Calu3 (cell line): ENCODE data around the gene SYDE2. TPM values are rescaled to one million over a fixed set of nuclear protein-coding genes. Genes with fewer than 3 reads are reported as not detected.

ENCODE experiments used
- BruUV-seq: library from RNA; stranded (reverse); fragments of 400-500 nt; replicated peaks from 2 replicates; lab custom pipeline; 2021; lab: Mats Ljungman, UMichigan
- CTCF ChIA-PET: fragments of 300-600 bp; sonication (Branson Sonifier 250); formaldehyde crosslinking; loops from one replicate; lab custom pipeline; 2022; ENCODE audit warnings: antibody characterized with exemption; lab: Charles Lee
- DNase-seq: peaks from one replicate; pipeline ENCODE4 v3.0.0; 2022
- H3K27ac Mint-ChIP-seq: one replicate; pipeline ENCODE4 v1.8.0; 2022; ENCODE audit warnings: mixed read lengths; ENCODE audit not compliant: unreplicated experiment
- H3K27me3 Mint-ChIP-seq: one replicate; pipeline ENCODE4 v1.8.0; 2022; ENCODE audit warnings: mixed read lengths; ENCODE audit not compliant: unreplicated experiment
- H3K36me3 Mint-ChIP-seq: one replicate; pipeline ENCODE4 v1.8.0; 2022; ENCODE audit warnings: mild to moderate bottlenecking, moderate library complexity, mixed read lengths; ENCODE audit not compliant: insufficient read depth, unreplicated experiment
- H3K4me1 Mint-ChIP-seq: one replicate; pipeline ENCODE4 v1.8.0; 2022; ENCODE audit warnings: mild to moderate bottlenecking, low read depth, mixed read lengths; ENCODE audit not compliant: unreplicated experiment
- H3K4me3 Mint-ChIP-seq: one replicate; pipeline ENCODE4 v1.8.0; 2022; ENCODE audit warnings: mild to moderate bottlenecking, low read depth, moderate library complexity, mixed read lengths; ENCODE audit not compliant: unreplicated experiment
- H3K9me3 Mint-ChIP-seq: one replicate; pipeline ENCODE4 v1.8.0; 2022; ENCODE audit warnings: low read depth, mixed read lengths; ENCODE audit not compliant: unreplicated experiment
- intact Hi-C: fragments of 100-400 bp; cut with micrococcal nuclease; formaldehyde crosslinking; loops from one replicate; pipeline ENCODE4 v1.10.0; 2022; ENCODE audit not compliant: unreplicated experiment
- total RNA-seq: library from RNA; stranded (reverse); gene quantifications from 2 replicates; pipeline ENCODE4 v1.2.3, GENCODE V29; 2022
- TF ChIP-seq, protein P1 (sequence below): fragments of 200-600 bp; IDR thresholded peaks from one replicate; pipeline ENCODE4 v1.8.0; 2022; ENCODE audit warnings: antibody characterized with exemption; ENCODE audit not compliant: unreplicated experiment

Gene SYDE2
- total RNA-seq, 1 experiment from 2014 or later: 10.4 TPM

- intact Hi-C loops: no loop called here
- Mint-ChIP-seq H3K27me3 (no peaks in the 10 kb centered on the region), H3K36me3 (no peaks in the 10 kb centered on the region), H3K4me1 (no peaks in the 10 kb centered on the region), H3K9me3 (no peaks in the 10 kb centered on the region), H3K27ac (no peak overlapping the region), H3K4me3 (no peak overlapping the region)
- no TSS peak for BruUV-seq
- CTCF ChIA-PET: interaction anchor here (0.6 kb wide), 1 partner anchor 15 kb away, joined by 3 read pairs; no protein-coding TSS in a partner anchor
- TF ChIP-seq, protein P1, sequence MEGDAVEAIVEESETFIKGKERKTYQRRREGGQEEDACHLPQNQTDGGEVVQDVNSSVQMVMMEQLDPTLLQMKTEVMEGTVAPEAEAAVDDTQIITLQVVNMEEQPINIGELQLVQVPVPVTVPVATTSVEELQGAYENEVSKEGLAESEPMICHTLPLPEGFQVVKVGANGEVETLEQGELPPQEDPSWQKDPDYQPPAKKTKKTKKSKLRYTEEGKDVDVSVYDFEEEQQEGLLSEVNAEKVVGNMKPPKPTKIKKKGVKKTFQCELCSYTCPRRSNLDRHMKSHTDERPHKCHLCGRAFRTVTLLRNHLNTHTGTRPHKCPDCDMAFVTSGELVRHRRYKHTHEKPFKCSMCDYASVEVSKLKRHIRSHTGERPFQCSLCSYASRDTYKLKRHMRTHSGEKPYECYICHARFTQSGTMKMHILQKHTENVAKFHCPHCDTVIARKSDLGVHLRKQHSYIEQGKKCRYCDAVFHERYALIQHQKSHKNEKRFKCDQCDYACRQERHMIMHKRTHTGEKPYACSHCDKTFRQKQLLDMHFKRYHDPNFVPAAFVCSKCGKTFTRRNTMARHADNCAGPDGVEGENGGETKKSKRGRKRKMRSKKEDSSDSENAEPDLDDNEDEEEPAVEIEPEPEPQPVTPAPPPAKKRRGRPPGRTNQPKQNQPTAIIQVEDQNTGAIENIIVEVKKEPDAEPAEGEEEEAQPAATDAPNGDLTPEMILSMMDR: no peak
- no peak for DNase-seq
Observed at GRCh38 chr1:85122169-85122568, 78.6 kb downstream of the SYDE2 start.

DNA sequence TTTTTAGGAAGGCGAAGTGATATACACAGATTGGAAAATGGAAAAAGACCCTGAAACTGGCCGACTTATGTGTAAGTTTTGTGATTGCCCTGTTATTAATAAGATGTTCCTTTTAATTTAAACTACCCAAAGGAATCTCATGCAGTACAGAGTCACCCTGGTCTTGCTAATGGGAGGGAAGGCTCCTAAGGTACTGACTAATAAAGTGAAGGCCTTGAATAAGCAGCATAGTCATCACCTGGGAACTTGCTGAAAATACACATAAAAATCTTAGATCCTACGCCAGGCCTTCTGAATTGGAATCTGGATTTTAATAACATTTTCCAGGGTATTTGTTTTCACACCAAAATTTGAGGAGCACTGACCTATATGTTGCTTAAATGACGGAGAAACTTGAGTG, 79.1 kb downstream of the SYDE2 start:
- Mint-ChIP-seq H3K27ac (no peak overlapping the region), H3K36me3 (no peaks in the 10 kb centered on the region), H3K9me3 (no peaks in the 10 kb centered on the region), H3K4me3 (no peak overlapping the region), H3K4me1 (no peaks in the 10 kb centered on the region), H3K27me3 (no peaks in the 10 kb centered on the region)
- no peak for DNase-seq
- BruUV-seq: no TSS peak
- TF ChIP-seq, protein P1: no peak
- intact Hi-C loops: no loop called here
- CTCF ChIA-PET: interaction anchor here (0.6 kb wide), 1 partner anchor 15 kb away, joined by 3 read pairs; no protein-coding TSS in a partner anchor

GRCh38 chr1:85118751-85119150, 82.1 kb downstream of the SYDE2 start:
- Mint-ChIP-seq H3K4me1 (no peaks in the 10 kb centered on the region), H3K27ac (no peak overlapping the region), H3K36me3 (no peaks in the 10 kb centered on the region), H3K9me3 (no peaks in the 10 kb centered on the region), H3K4me3 (no peak overlapping the region), H3K27me3 (no peaks in the 10 kb centered on the region)
- intact Hi-C loops: no loop called here
- CTCF ChIA-PET: no interaction called here
- no TSS peak for BruUV-seq
- no peak for DNase-seq
- TF ChIP-seq, protein P1: no peak

DNA sequence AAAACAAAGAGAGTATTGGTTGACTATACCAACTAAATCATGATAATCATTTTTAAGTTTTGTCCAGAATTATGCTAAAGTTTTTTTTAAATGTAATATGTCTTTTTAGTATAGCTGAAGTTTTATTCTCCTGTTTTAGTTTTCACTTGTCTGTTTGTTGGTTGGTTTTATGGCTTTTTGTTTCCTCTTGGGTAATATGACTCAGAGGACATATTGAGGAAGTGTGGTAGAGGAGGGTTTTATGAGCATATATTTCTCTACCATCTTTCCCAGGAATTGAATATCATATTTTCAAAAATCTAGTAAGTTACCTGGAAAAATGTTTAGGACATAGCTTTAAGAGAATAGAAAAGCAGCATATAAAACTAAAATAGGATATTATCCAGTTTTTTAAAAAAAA, 84.0 kb downstream of the SYDE2 start:
- H3K27ac Mint-ChIP-seq: no peak overlapping the region
- intact Hi-C loops: no loop called here
- CTCF ChIA-PET: no interaction called here
- no peaks in the 10 kb centered on the region for H3K36me3 Mint-ChIP-seq
- no peaks in the 10 kb centered on the region for H3K4me1 Mint-ChIP-seq
- H3K4me3 Mint-ChIP-seq: no peak overlapping the region
- BruUV-seq: no TSS peak
- TF ChIP-seq, protein P1: no peak
- H3K9me3 Mint-ChIP-seq: no peaks in the 10 kb centered on the region
- no peaks in the 10 kb centered on the region for H3K27me3 Mint-ChIP-seq
- no peak for DNase-seq
